ENCODE results near the gene TMEM40. TPM values are rescaled to one million over a fixed set of nuclear protein-coding genes. Genes with fewer than 3 reads are reported as not detected.
A peak's percentile ranks its signal among the peaks of the same experiment; 100 is the strongest.

The TMEM40 gene
- total RNA-seq, 8 experiments from 2014 or later = 0.28 to 2.2 (median 1.5) TPM; not detected in 4

- no peaks in the 10 kb centered on the region for H3K4me1 ChIP-seq (replicated peaks in 1 of 2)
- 75 to 100% (median 83%) methylated on average over 1 to 8 of the region's 9 CpGs; no CpG with 5 or more reads in 1 of the 10 experiments for WGBS, 10 experiments
- in situ Hi-C loops (cut with MboI; ENCODE audit: low pct_unique_long_range_greater_than_20kb in 2 of 9, low sequenced_read_pairs in 9 of 9, unreplicated experiment in 9 of 9) = no loop called here
- no peak overlapping the region for H3K4me3 ChIP-seq
- no peak for ATAC-seq (replicated peaks in 6 of 8)
- no peak overlapping the region for H3K27ac ChIP-seq
These were observed 5.6 kb downstream of the TMEM40 start for GRCh38 chr3:12753275-12754028.

GRCh38 chr3:12752809-12753208, 6.2 kb downstream of the TMEM40 start:
- Histone ChIP-seq H3K4me1 (replicated peaks in 1 of 2) (no peaks in the 10 kb centered on the region), H3K27ac (no peak overlapping the region), H3K4me3 (no peak overlapping the region)
- 54 to 100% (median 83%) methylated on average over 1 to 2 of the region's 2 CpGs; no CpG with 5 or more reads in 4 of the 10 experiments for WGBS, 10 experiments
- in situ Hi-C loops (cut with MboI; ENCODE audit: low pct_unique_long_range_greater_than_20kb in 2 of 9, low sequenced_read_pairs in 9 of 9, unreplicated experiment in 9 of 9) = no loop called here
- peak in 3 of 8 experiments; percentile 32 to 61 (median 58) for ATAC-seq (replicated peaks in 6 of 8)

- ATAC-seq (replicated peaks in 6 of 8) = peak in 1 of 8 experiments; percentile 52
- WGBS, 10 experiments = 8 to 100% (median 45%) methylated on average over 1 to 3 of the region's 3 CpGs; no CpG with 5 or more reads in 4 of the 10 experiments
- Histone ChIP-seq H3K4me1 (replicated peaks in 1 of 2) (no peaks in the 10 kb centered on the region), H3K27ac (no peak overlapping the region), H3K4me3 (no peak overlapping the region)
- in situ Hi-C loops (cut with MboI; ENCODE audit: low pct_unique_long_range_greater_than_20kb in 2 of 9, low sequenced_read_pairs in 9 of 9, unreplicated experiment in 9 of 9) = no loop called here
These were observed 7.0 kb downstream of the TMEM40 start for GRCh38 chr3:12752102-12752501.

GRCh38 chr3:12751571-12751970, 7.5 kb downstream of the TMEM40 start:
- ATAC-seq (replicated peaks in 6 of 8) = peak in 2 of 8 experiments; percentile 55 to 75
- WGBS, 10 experiments = 70 to 100% (median 86%) methylated on average over 1 to 5 of the region's 5 CpGs
- no peak overlapping the region for H3K27ac ChIP-seq
- in situ Hi-C loops (cut with MboI; ENCODE audit: low pct_unique_long_range_greater_than_20kb in 2 of 9, low sequenced_read_pairs in 9 of 9, unreplicated experiment in 9 of 9) = no loop called here
- H3K4me3 ChIP-seq = no peak overlapping the region
- no peaks in the 10 kb centered on the region for H3K4me1 ChIP-seq (replicated peaks in 1 of 2)

- H3K4me3 ChIP-seq = no peak overlapping the region
- in situ Hi-C loops (cut with MboI; ENCODE audit: low pct_unique_long_range_greater_than_20kb in 2 of 9, low sequenced_read_pairs in 9 of 9, unreplicated experiment in 9 of 9) = no loop called here
- WGBS, 10 experiments = 0 to 100% (median 83%) methylated on average over 1 to 3 of the region's 4 CpGs; no CpG with 5 or more reads in 4 of the 10 experiments
- H3K4me1 ChIP-seq (replicated peaks in 1 of 2) = no peaks in the 10 kb centered on the region
- no peak overlapping the region for H3K27ac ChIP-seq
- ATAC-seq (replicated peaks in 6 of 8) = peak in 2 of 8 experiments; percentile 47 to 61
These were observed 8.4 kb downstream of the TMEM40 start for GRCh38 chr3:12750658-12751071.

GRCh38 chr3:12750223-12750622, 8.8 kb downstream of the TMEM40 start:
- no peak overlapping the region for H3K4me3 ChIP-seq
- ATAC-seq (replicated peaks in 6 of 8) = peak in 3 of 8 experiments; percentile 21 to 79 (median 63)
- in situ Hi-C loops (cut with MboI; ENCODE audit: low pct_unique_long_range_greater_than_20kb in 2 of 9, low sequenced_read_pairs in 9 of 9, unreplicated experiment in 9 of 9) = no loop called here
- WGBS, 10 experiments = 20 to 100% (median 70%) methylated on average over 1 of the region's 3 CpGs; no CpG with 5 or more reads in 6 of the 10 experiments
- H3K27ac ChIP-seq = no peak overlapping the region
- no peaks in the 10 kb centered on the region for H3K4me1 ChIP-seq (replicated peaks in 1 of 2)

GRCh38 chr3:12748477-12748876, 10.6 kb downstream of the TMEM40 start:
- Histone ChIP-seq H3K27ac (no peak overlapping the region), H3K4me3 (no peak overlapping the region), H3K4me1 (replicated peaks in 1 of 2) (no peaks in the 10 kb centered on the region)
- 63 to 96% (median 87%) methylated on average over 2 to 5 of the region's 5 CpGs; no CpG with 5 or more reads in 1 of the 10 experiments for WGBS, 10 experiments
- ATAC-seq (replicated peaks in 6 of 8) = no peak
- in situ Hi-C loops (cut with MboI; ENCODE audit: low pct_unique_long_range_greater_than_20kb in 2 of 9, low sequenced_read_pairs in 9 of 9, unreplicated experiment in 9 of 9) = no loop called here

- Histone ChIP-seq H3K27ac (no peak overlapping the region), H3K4me1 (replicated peaks in 1 of 2) (no peaks in the 10 kb centered on the region), H3K4me3 (no peak overlapping the region)
- WGBS, 10 experiments = 40 to 100% (median 78%) methylated on average over 1 to 9 of the region's 10 CpGs; no CpG with 5 or more reads in 4 of the 10 experiments
- in situ Hi-C loops (cut with MboI; ENCODE audit: low pct_unique_long_range_greater_than_20kb in 2 of 9, low sequenced_read_pairs in 9 of 9, unreplicated experiment in 9 of 9) = no loop called here
- ATAC-seq (replicated peaks in 6 of 8) = no peak
These were observed 12.6 kb downstream of the TMEM40 start for GRCh38 chr3:12746419-12746818.

- Histone ChIP-seq H3K27ac (no peak overlapping the region), H3K4me1 (replicated peaks in 1 of 2) (no peaks in the 10 kb centered on the region), H3K4me3 (no peak overlapping the region)
- ATAC-seq (replicated peaks in 6 of 8) = no peak
- in situ Hi-C loops (cut with MboI; ENCODE audit: low pct_unique_long_range_greater_than_20kb in 2 of 9, low sequenced_read_pairs in 9 of 9, unreplicated experiment in 9 of 9) = no loop called here
- 17 to 100% (median 60%) methylated on average over 1 of the region's 1 CpG; no CpG with 5 or more reads in 7 of the 10 experiments for WGBS, 10 experiments
These were observed 14.7 kb downstream of the TMEM40 start for GRCh38 chr3:12744326-12744725.

- WGBS, 10 experiments = 37 to 93% (median 77%) methylated on average over 2 to 11 of the region's 11 CpGs; no CpG with 5 or more reads in 1 of the 10 experiments
- no peak overlapping the region for H3K27ac ChIP-seq
- in situ Hi-C loops (cut with MboI; ENCODE audit: low pct_unique_long_range_greater_than_20kb in 2 of 9, low sequenced_read_pairs in 9 of 9, unreplicated experiment in 9 of 9) = no loop called here
These were observed 15.5 kb downstream of the TMEM40 start for GRCh38 chr3:12743583-12743982.

GRCh38 chr3:12742330-12743107, 16.5 kb downstream of the TMEM40 start:
- 0 to 100% (median 43%) methylated on average over 1 to 5 of the region's 5 CpGs; no CpG with 5 or more reads in 2 of the 10 experiments for WGBS, 10 experiments
- no peak for ATAC-seq (replicated peaks in 6 of 8)
- H3K27ac ChIP-seq = no peak overlapping the region
- no peaks in the 10 kb centered on the region for H3K4me1 ChIP-seq (replicated peaks in 1 of 2)
- in situ Hi-C loops (cut with MboI; ENCODE audit: low pct_unique_long_range_greater_than_20kb in 2 of 9, low sequenced_read_pairs in 9 of 9, unreplicated experiment in 9 of 9) = no loop called here
- H3K4me3 ChIP-seq = no peak overlapping the region

More at GRCh38 chr3:12743583-12743982, 15.5 kb downstream of the TMEM40 start:
- H3K4me3 ChIP-seq = no peak overlapping the region
- H3K4me1 ChIP-seq (replicated peaks in 1 of 2) = no peaks in the 10 kb centered on the region
- no peak for ATAC-seq (replicated peaks in 6 of 8)

- no peak overlapping the region for H3K27ac ChIP-seq
- whole genome bisulfite sequencing, 10 experiments = 44 to 71% (median 60%) methylated on average over 2 of the region's 2 CpGs; no CpG with 5 or more reads in 7 of the 10 experiments
- in situ Hi-C loops (cut with MboI; ENCODE audit: low pct_unique_long_range_greater_than_20kb in 2 of 9, low sequenced_read_pairs in 9 of 9, unreplicated experiment in 9 of 9) = no loop called here
- no peak overlapping the region for H3K4me3 ChIP-seq
- ATAC-seq (replicated peaks in 6 of 8) = peak in 6 of 8 experiments; percentile 31 to 97 (median 64)
- no peaks in the 10 kb centered on the region for H3K4me1 ChIP-seq (replicated peaks in 1 of 2)
These were observed 17.9 kb downstream of the TMEM40 start for GRCh38 chr3:12741209-12741608.

GRCh38 chr3:12737833-12738232, 21.2 kb downstream of the TMEM40 start:
- in situ Hi-C loops (cut with MboI; ENCODE audit: low pct_unique_long_range_greater_than_20kb in 2 of 9, low sequenced_read_pairs in 9 of 9, unreplicated experiment in 9 of 9) = no loop called here
- ATAC-seq (replicated peaks in 6 of 8) = peak in 1 of 8 experiments; percentile 50
- WGBS, 10 experiments = 28 to 67% (median 58%) methylated on average over 1 to 4 of the region's 6 CpGs; no CpG with 5 or more reads in 3 of the 10 experiments
- Histone ChIP-seq H3K4me3 (no peak overlapping the region), H3K4me1 (replicated peaks in 1 of 2) (no peaks in the 10 kb centered on the region), H3K27ac (no peak overlapping the region)
